IMR-90 (cell line): ENCODE measurements around the gene SIM1. TPM values are rescaled to one million over a fixed set of nuclear protein-coding genes. Genes with fewer than 3 reads are reported as not detected.

Experiments used
- ATAC-seq: fragments of 200-7000 bp; cut with Tn5 transposase; 2 replicates; pipeline ENCODE4 v1.9.1; 2020; ENCODE audit warnings: low read depth, mild to moderate bottlenecking, moderate library complexity
- BruUV-seq: library from RNA; stranded (reverse); fragments of 400-500 nt; replicated peaks from 2 replicates; lab custom pipeline; 2021; lab: Mats Ljungman, UMichigan
- CTCF ChIA-PET: fragments of 300-600 bp; formaldehyde crosslinking; extraction: SDS; loops from one replicate; lab custom pipeline; 2021; ENCODE audit warnings: antibody characterized with exemption; lab: Yijun Ruan, JAX
- POLR2A ChIA-PET: fragments of 300-600 bp; sonication (Branson Sonifier 250); formaldehyde crosslinking; loops from one replicate; lab custom pipeline; 2022; ENCODE audit warnings: antibody characterized with exemption; ENCODE audit not compliant: unreplicated experiment; lab: Charles Lee
- DNase-seq: peaks from one replicate; pipeline ENCODE4 v3.0.0; 2013
- H2AFZ ChIP-seq: replicated peaks from 2 replicates; pipeline ENCODE3; 2013; ENCODE audit warnings: low read length, mild to moderate bottlenecking; ENCODE audit not compliant: poor library complexity
- H2AK5ac ChIP-seq: 2 replicates; pipeline ENCODE4 v1.6.1; 2013; ENCODE audit warnings: low read depth, low read length, inconsistent platforms
- H2AK9ac ChIP-seq: replicated peaks from 2 replicates; pipeline ENCODE3; 2013; ENCODE audit warnings: mild to moderate bottlenecking, low read depth, low read length, moderate library complexity; ENCODE audit not compliant: poor library complexity
- H2BK120ac ChIP-seq: 2 replicates; pipeline ENCODE4 v1.6.1; 2013; ENCODE audit warnings: low read depth, low read length, inconsistent platforms
- H2BK15ac ChIP-seq: 3 replicates; pipeline ENCODE4 v1.6.1; 2013; ENCODE audit warnings: low read depth, low read length, inconsistent platforms
- H2BK20ac ChIP-seq: 2 replicates; pipeline ENCODE4 v1.6.1; 2013; ENCODE audit warnings: low read depth, mild to moderate bottlenecking, inconsistent platforms, low read length, moderate library complexity
- H2BK5ac ChIP-seq: 2 replicates; pipeline ENCODE4 v1.6.1; 2013; ENCODE audit warnings: mild to moderate bottlenecking, low read depth, low read length, inconsistent platforms; ENCODE audit not compliant: poor library complexity, severe bottlenecking
- H3K14ac ChIP-seq: replicated peaks from 2 replicates; pipeline ENCODE4 v1.6.1; 2013; ENCODE audit warnings: low read depth, low read length, inconsistent platforms
- H3K18ac ChIP-seq: 2 replicates; pipeline ENCODE4 v1.6.1; 2013; ENCODE audit warnings: low read depth, low read length, control low read depth
- H3K23ac ChIP-seq: 2 replicates; pipeline ENCODE4 v1.6.1; 2013; ENCODE audit warnings: low read depth, low read length, inconsistent platforms
- H3K27ac ChIP-seq: 2 replicates; pipeline ENCODE4 v1.5.1; 2013; ENCODE audit warnings: mild to moderate bottlenecking, control low read depth, low read length; ENCODE audit not compliant: insufficient read depth
- H3K27me3 ChIP-seq: 2 replicates; pipeline ENCODE4 v1.6.1; 2013; ENCODE audit warnings: low read length; ENCODE audit not compliant: control insufficient read depth, insufficient read depth
- H3K36me3 ChIP-seq: 2 replicates; pipeline ENCODE4 v1.6.1; 2013; ENCODE audit warnings: low read length, mixed read lengths; ENCODE audit not compliant: control insufficient read depth, insufficient read depth
- H3K4ac ChIP-seq: 2 replicates; pipeline ENCODE4 v1.6.1; 2013; ENCODE audit warnings: low read depth, low read length, inconsistent platforms
- H3K4me1 ChIP-seq: 2 replicates; pipeline ENCODE4 v1.6.1; 2013; ENCODE audit warnings: low read length, mixed read lengths; ENCODE audit not compliant: control insufficient read depth, insufficient read depth
- H3K4me2 ChIP-seq: 2 replicates; pipeline ENCODE4 v1.6.1; 2013; ENCODE audit warnings: low read depth, mild to moderate bottlenecking, control low read depth, low read length, moderate library complexity
- H3K4me3 ChIP-seq: 2 replicates; pipeline ENCODE4 v1.5.1; 2013; ENCODE audit warnings: low read depth, mild to moderate bottlenecking, control low read depth, low read length, moderate library complexity; ENCODE audit not compliant: insufficient read depth
- H3K56ac ChIP-seq: 2 replicates; pipeline ENCODE4 v1.6.1; 2013; ENCODE audit warnings: low read length, inconsistent platforms; ENCODE audit not compliant: insufficient read depth; ENCODE audit errors: extremely low read depth
- H3K79me1 ChIP-seq, 2 experiments: 2 replicates each; pipeline ENCODE4 v1.6.1; 2013; ENCODE audit warnings: low read length in 2 of 2, inconsistent platforms in 1 of 2, low read depth in 1 of 2
- H3K9ac ChIP-seq: 2 replicates; pipeline ENCODE4 v1.6.1; 2013; ENCODE audit warnings: low read depth, low read length, control low read depth
- H3K9me1 ChIP-seq: 2 replicates; pipeline ENCODE4 v1.6.1; 2013; ENCODE audit warnings: low read length, inconsistent platforms; ENCODE audit not compliant: insufficient read depth
- H3K9me3 ChIP-seq: 2 replicates; pipeline ENCODE4 v1.6.1; 2013; ENCODE audit warnings: low read length; ENCODE audit not compliant: control insufficient read depth, insufficient read depth
- H4K20me1 ChIP-seq: 2 replicates; pipeline ENCODE4 v1.6.1; 2013; ENCODE audit warnings: low read length, inconsistent platforms; ENCODE audit not compliant: insufficient read depth
- H4K5ac ChIP-seq: 2 replicates; pipeline ENCODE4 v1.6.1; 2013; ENCODE audit warnings: mild to moderate bottlenecking, low read depth, low read length, control low read depth
- H4K8ac ChIP-seq, 2 experiments: 2 replicates each; pipeline ENCODE4 v1.6.1; 2013; ENCODE audit warnings: low read depth in 2 of 2, low read length in 2 of 2, control low read depth in 1 of 2, inconsistent platforms in 1 of 2
- H4K91ac ChIP-seq: 2 replicates; pipeline ENCODE4 v1.6.1; 2013; ENCODE audit warnings: low read depth, low read length, inconsistent platforms; ENCODE audit not compliant: insufficient read depth
- CEBPB ChIP-seq: IDR thresholded peaks from 2 replicates; pipeline ENCODE4 v1.6.1; 2012; ENCODE audit warnings: low read depth, low read length, improper control_type of control experiment
- MAZ ChIP-seq: IDR thresholded peaks from 2 replicates; pipeline ENCODE4 v1.6.1; 2012; ENCODE audit warnings: low read depth, mild to moderate bottlenecking, low read length, improper control_type of control experiment, moderate library complexity, borderline replicate concordance
- NFE2L2 ChIP-seq: fragments of 150-350 bp; IDR thresholded peaks from 2 replicates; pipeline ENCODE4 v1.6.1; 2016; ENCODE audit warnings: low read depth, mild to moderate bottlenecking, low read length
- POLR2A ChIP-seq: IDR thresholded peaks from 2 replicates; pipeline ENCODE4 v1.6.1; 2012; ENCODE audit warnings: mild to moderate bottlenecking, low read depth, low read length
- RAD21 ChIP-seq: IDR thresholded peaks from 2 replicates; pipeline ENCODE4 v1.6.1; 2012; ENCODE audit warnings: low read length, improper control_type of control experiment
- RCOR1 ChIP-seq: IDR thresholded peaks from 2 replicates; pipeline ENCODE4 v1.6.1; 2012; ENCODE audit warnings: mild to moderate bottlenecking, low read length, improper control_type of control experiment; ENCODE audit not compliant: insufficient replicate concordance
- SMC3 ChIP-seq: fragments of 150-350 bp; IDR thresholded peaks from 2 replicates; pipeline ENCODE4 v1.6.1; 2016; ENCODE audit warnings: low read depth, mild to moderate bottlenecking, antibody characterized with exemption, low read length, moderate library complexity
- WGBS, 2 experiments: methylation state at CpG; one replicate each; pipeline versions ENCODE4 v1.1.5 to v1.1.7; 2013; ENCODE audit warnings: missing lambda C conversion rate in 2 of 2; ENCODE audit not compliant: insufficient read length in 1 of 2; ENCODE audit errors: extremely low coverage in 2 of 2; 5-methylcytosine and 5-hydroxymethylcytosine counted together
- dilution Hi-C: fragments of 300-500 bp; cut with HindIII; formaldehyde crosslinking; loops from one replicate; pipeline ENCODE4 v1.14.3; 2018; ENCODE audit warnings: low sequenced_read_pairs; ENCODE audit not compliant: unreplicated experiment
- in situ Hi-C: fragments of 300-500 bp; cut with MboI; formaldehyde crosslinking; loops from 3 replicates; pipeline ENCODE4 v1.14.3; 2019; ENCODE audit warnings: low sequenced_read_pairs, inconsistent platforms, mixed read lengths
- intact Hi-C: fragments of 100-400 bp; cut with micrococcal nuclease; formaldehyde crosslinking; loops from 2 replicates; pipeline ENCODE4 v1.10.0; 2022
- polyA plus RNA-seq, 3 experiments: library from polyadenylated mRNA; depleted of rRNA; stranded (reverse); fragments of >200 nt; gene quantifications; 2 replicates each; pipeline ENCODE4 v1.2.3, GENCODE V29; 2012; ENCODE audit warnings: low replicate concordance in 1 of 3
- total RNA-seq: library from RNA; depleted of rRNA; stranded (reverse); fragments of >200 nt; gene quantifications from 2 replicates; pipeline ENCODE4 v1.2.3, GENCODE V29; 2012
- TF ChIP-seq, protein P1 (sequence below): conservative IDR thresholded peaks from 2 replicates; pipeline ENCODE4 v1.5.1; 2012; ENCODE audit warnings: mild to moderate bottlenecking, low read depth, low read length, improper control_type of control experiment

Gene SIM1
- total and polyA plus RNA-seq, 2 of the 4 experiments (the other 2 are of a cell fraction): not detected

DNA sequence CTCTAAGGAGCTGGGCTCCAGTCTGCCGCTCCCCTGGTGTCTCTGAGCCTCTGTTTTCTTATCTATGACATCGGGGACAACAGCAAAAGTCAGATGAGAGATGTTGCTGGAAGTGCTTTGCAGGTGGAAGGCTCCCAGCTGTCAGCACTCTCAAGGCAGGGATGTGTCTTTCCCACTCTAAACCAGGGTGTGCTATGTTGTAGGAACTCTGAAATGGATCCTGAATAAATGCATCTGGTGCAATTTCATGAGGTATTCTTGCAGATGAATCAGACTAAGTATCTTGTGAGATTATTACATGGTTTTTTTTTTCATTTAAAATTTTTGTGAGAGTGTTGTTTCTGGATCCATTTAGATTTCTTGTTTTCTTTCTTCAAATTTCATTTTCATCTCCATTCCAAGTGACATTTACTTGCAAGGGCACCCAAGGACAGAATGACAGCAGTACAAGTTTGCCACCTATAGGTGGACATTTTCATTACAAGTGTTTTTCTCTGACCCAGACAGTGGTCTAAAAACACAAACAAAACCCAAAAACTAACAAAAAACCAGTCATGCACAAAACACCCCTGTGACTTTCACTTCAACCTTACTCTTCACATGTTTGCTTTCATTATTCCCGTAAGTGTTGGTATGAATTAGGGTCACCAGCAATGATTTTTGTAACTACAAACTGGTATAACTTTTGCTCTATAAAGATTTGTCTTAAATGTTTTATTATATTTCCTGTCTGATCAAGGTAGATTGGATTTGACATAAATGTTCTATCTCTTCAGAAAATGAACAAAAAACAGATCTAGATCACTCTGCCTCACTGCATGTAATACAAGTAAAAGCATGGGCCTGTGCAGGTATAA lies 14.7 kb upstream of the SIM1 start:
- Histone ChIP-seq H2BK120ac (no peak overlapping the region), H3K14ac (no peak overlapping the region), H2BK5ac (no peak overlapping the region), H4K91ac (no peak overlapping the region), H3K4me3 (no peak overlapping the region), H3K27me3 (peaks cover 25% of the 10 kb centered on the region), H3K9me1 (no peaks in the 10 kb centered on the region), H3K79me1 (no peaks in the 10 kb centered on the region), H2BK20ac (no peak overlapping the region), H3K56ac (no peak overlapping the region), H2AK9ac (no peak overlapping the region), H3K18ac (no peak overlapping the region), H3K23ac (no peak overlapping the region), H2AK5ac (no peak overlapping the region), H3K4me2 (no peak overlapping the region), H2AFZ (peak overlapping the region; percentile 16), H3K9ac (no peak overlapping the region), H3K9me3 (no peaks in the 10 kb centered on the region), H3K36me3 (no peaks in the 10 kb centered on the region), H3K27ac (no peak overlapping the region), H4K8ac (no peak overlapping the region), H4K5ac (no peak overlapping the region), H3K4ac (no peak overlapping the region), H4K20me1 (no peaks in the 10 kb centered on the region), H3K4me1 (no peaks in the 10 kb centered on the region), H2BK15ac (no peak overlapping the region)
- CTCF ChIA-PET: interaction anchor here (0.6 to 2.1 kb wide), 4 partner anchors 363 to 432 kb away, joined by 3 to 10 read pairs (median 6); no protein-coding TSS in a partner anchor
- in situ Hi-C loops: loop anchor here (5.0 to 25.0 kb wide), 3 partner anchors 357 to 617 kb away; no protein-coding TSS in a partner anchor
- POLR2A ChIA-PET: no interaction called here
- no TSS peak for BruUV-seq
- DNase-seq: peak; percentile 49
- intact Hi-C loops: loop anchor here (1.0 to 5.0 kb wide), 5 partner anchors 183 to 612 kb away; no protein-coding TSS in a partner anchor
- TF ChIP-seq NFE2L2: no peak
- TF ChIP-seq SMC3: peak; percentile 82
- peak; percentile 89 for TF ChIP-seq RAD21
- TF ChIP-seq POLR2A: 0 out of 2 replicates have a peak, but pooled peaks have one; percentile 33
- no peak for TF ChIP-seq RCOR1
- TF ChIP-seq MAZ: no peak
- no peak for TF ChIP-seq CEBPB
- TF ChIP-seq, protein P1, sequence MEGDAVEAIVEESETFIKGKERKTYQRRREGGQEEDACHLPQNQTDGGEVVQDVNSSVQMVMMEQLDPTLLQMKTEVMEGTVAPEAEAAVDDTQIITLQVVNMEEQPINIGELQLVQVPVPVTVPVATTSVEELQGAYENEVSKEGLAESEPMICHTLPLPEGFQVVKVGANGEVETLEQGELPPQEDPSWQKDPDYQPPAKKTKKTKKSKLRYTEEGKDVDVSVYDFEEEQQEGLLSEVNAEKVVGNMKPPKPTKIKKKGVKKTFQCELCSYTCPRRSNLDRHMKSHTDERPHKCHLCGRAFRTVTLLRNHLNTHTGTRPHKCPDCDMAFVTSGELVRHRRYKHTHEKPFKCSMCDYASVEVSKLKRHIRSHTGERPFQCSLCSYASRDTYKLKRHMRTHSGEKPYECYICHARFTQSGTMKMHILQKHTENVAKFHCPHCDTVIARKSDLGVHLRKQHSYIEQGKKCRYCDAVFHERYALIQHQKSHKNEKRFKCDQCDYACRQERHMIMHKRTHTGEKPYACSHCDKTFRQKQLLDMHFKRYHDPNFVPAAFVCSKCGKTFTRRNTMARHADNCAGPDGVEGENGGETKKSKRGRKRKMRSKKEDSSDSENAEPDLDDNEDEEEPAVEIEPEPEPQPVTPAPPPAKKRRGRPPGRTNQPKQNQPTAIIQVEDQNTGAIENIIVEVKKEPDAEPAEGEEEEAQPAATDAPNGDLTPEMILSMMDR: peak; percentile 77
- ATAC-seq: peak; percentile 83
- dilution Hi-C loops: no loop called here
- no CpG with 5 or more reads among the region's 3 CpGs for WGBS, 2 experiments
